HepG2 (cell line): ENCODE measurements around the gene TBC1D1. TPM values are rescaled to one million over a fixed set of nuclear protein-coding genes. Genes with fewer than 3 reads are reported as not detected.
A peak's percentile ranks its signal among the peaks of the same experiment; 100 is the strongest.

Experiments used
- ARHGAP35 ChIP-seq: sonication (generic); formaldehyde crosslinking; IDR thresholded peaks from 2 replicates; pipeline ENCODE4 v1.9.0; 2022; ENCODE audit warnings: mild to moderate bottlenecking, inconsistent platforms, moderate library complexity, missing genetic modification reagents, borderline replicate concordance
- EEA1 ChIP-seq: sonication (generic); formaldehyde crosslinking; IDR thresholded peaks from 2 replicates; pipeline ENCODE4 v1.5.1; 2020; ENCODE audit warnings: mild to moderate bottlenecking, missing genetic modification reagents, borderline replicate concordance
- EHMT2 ChIP-seq: fragments of 200-600 bp; sonication (generic); IDR thresholded peaks from 2 replicates; pipeline ENCODE4 v1.7.0; 2017; ENCODE audit warnings: antibody characterized with exemption, low read depth, low read length, borderline replicate concordance
- ERF ChIP-seq: IDR thresholded peaks from 2 replicates; pipeline ENCODE4 v1.6.1; 2018; ENCODE audit warnings: missing biosample characterization, missing genetic modification reagents
- ETV5 ChIP-seq: IDR thresholded peaks from 2 replicates; pipeline ENCODE4 v1.6.1; 2018; ENCODE audit warnings: missing biosample characterization, missing genetic modification reagents, inconsistent platforms, borderline replicate concordance
- GATAD2A ChIP-seq: IDR thresholded peaks from 2 replicates; pipeline ENCODE4 v1.6.1; 2016
- HNRNPL ChIP-seq: fragments of 200-400 bp; formaldehyde crosslinking; IDR thresholded peaks from 2 replicates; pipeline ENCODE4 v1.6.1; 2017; ENCODE audit warnings: mild to moderate bottlenecking, low read depth, low read length
- HOXD1 ChIP-seq: sonication (generic); formaldehyde crosslinking; IDR thresholded peaks from 2 replicates; pipeline ENCODE4 v1.5.0; 2020; ENCODE audit warnings: missing genetic modification reagents
- KLF6 ChIP-seq: IDR thresholded peaks from 2 replicates; pipeline ENCODE4 v1.8.0; 2016; ENCODE audit warnings: missing biosample characterization, missing genetic modification reagents
- MIXL1 ChIP-seq: IDR thresholded peaks from 2 replicates; pipeline ENCODE4 v1.6.1; 2016
- SMC3 ChIP-seq: IDR thresholded peaks from 2 replicates; pipeline ENCODE4 v1.6.1; 2011; ENCODE audit warnings: low read length, improper control_type of control experiment
- SP1 ChIP-seq, 2 experiments: fragments of 450-650 bp in 1 of 2; sonication (generic) in 1 of 2; formaldehyde crosslinking in 1 of 2; IDR thresholded peaks; 2 replicates each; pipeline versions ENCODE4 v1.4.0 to v1.6.1; 2016 to 2020; ENCODE audit warnings: missing genetic modification reagents in 1 of 2
- TOPORS ChIP-seq: sonication (generic); formaldehyde crosslinking; IDR thresholded peaks from 2 replicates; pipeline ENCODE4 v1.8.0; 2023; ENCODE audit warnings: mild to moderate bottlenecking, missing genetic modification reagents
- ZBTB8A ChIP-seq: sonication (generic); formaldehyde crosslinking; IDR thresholded peaks from 2 replicates; pipeline ENCODE4 v1.4.0; 2020; ENCODE audit warnings: mild to moderate bottlenecking, low read depth, missing genetic modification reagents, borderline replicate concordance
- ZFAT ChIP-seq: sonication (generic); formaldehyde crosslinking; conservative IDR thresholded peaks from 2 replicates; pipeline ENCODE4 v1.8.1; 2023; ENCODE audit warnings: missing genetic modification reagents, inconsistent platforms
- ZNF446 ChIP-seq: sonication (generic); formaldehyde crosslinking; IDR thresholded peaks from 2 replicates; pipeline ENCODE4 v1.5.0; 2020; ENCODE audit warnings: mild to moderate bottlenecking, missing genetic modification reagents
- ZNF558 ChIP-seq: sonication (generic); formaldehyde crosslinking; IDR thresholded peaks from 2 replicates; pipeline ENCODE4 v1.9.0; 2022; ENCODE audit warnings: mild to moderate bottlenecking, missing genetic modification reagents, borderline replicate concordance
- ZNF577 ChIP-seq: sonication (generic); formaldehyde crosslinking; IDR thresholded peaks from 2 replicates; pipeline ENCODE4 v1.4.0; 2020; ENCODE audit warnings: mild to moderate bottlenecking, low read depth, missing genetic modification reagents, borderline replicate concordance
- ZNF589 ChIP-seq: sonication (generic); formaldehyde crosslinking; conservative IDR thresholded peaks from 2 replicates; pipeline ENCODE4 v1.8.0; 2022; ENCODE audit warnings: mild to moderate bottlenecking, moderate library complexity, missing genetic modification reagents
- ZSCAN30 ChIP-seq: sonication (generic); formaldehyde crosslinking; IDR thresholded peaks from 2 replicates; pipeline ENCODE4 v1.5.0; 2020; ENCODE audit warnings: mild to moderate bottlenecking, missing genetic modification reagents
- ZZZ3 ChIP-seq: sonication (generic); formaldehyde crosslinking; IDR thresholded peaks from 2 replicates; pipeline ENCODE4 v1.4.0; 2020; ENCODE audit warnings: missing genetic modification reagents, mild to moderate bottlenecking, borderline replicate concordance
- polyA plus RNA-seq, 8 experiments: library from polyadenylated mRNA; depleted of rRNA in 3 of 8; stranded (reverse) in 7 of 8; unstranded in 1 of 8; fragments of >200 nt; fragmentation: Illumina TruSeq in 4 of 8; extraction: Trizol in 4 of 8; gene quantifications; 2 replicates each; pipeline versions ENCODE4 v1.2.1 to v1.2.3, GENCODE V29; 2011 to 2016; ENCODE audit warnings: low read depth in 4 of 8, missing spikeins in 1 of 8, mixed read lengths in 1 of 8; ENCODE audit not compliant: insufficient read depth in 1 of 8
- total RNA-seq, 5 experiments: library from RNA; depleted of rRNA; stranded (reverse); fragments of >200 nt; fragmentation: Illumina TruSeq; extraction: Trizol; gene quantifications; 2 replicates each; pipeline ENCODE4 v1.2.3, GENCODE V29; 2016; ENCODE audit warnings: low read depth in 1 of 5
- TF ChIP-seq, protein P1 (sequence below): sonication (generic); formaldehyde crosslinking; IDR thresholded peaks from 2 replicates; pipeline ENCODE4 v1.4.0; 2020; ENCODE audit warnings: missing genetic modification reagents, borderline replicate concordance
- TF ChIP-seq, protein P2 (sequence below): sonication (generic); formaldehyde crosslinking; IDR thresholded peaks from 2 replicates; pipeline ENCODE4 v1.4.0; 2020; ENCODE audit warnings: missing genetic modification reagents
- TF ChIP-seq, protein P3 (sequence below): IDR thresholded peaks from 2 replicates; pipeline ENCODE4 v1.6.1; 2016; ENCODE audit warnings: missing genetic modification reagents, missing compliant biosample characterization
- TF ChIP-seq, protein P4 (sequence below): sonication (generic); formaldehyde crosslinking; IDR thresholded peaks from 2 replicates; pipeline ENCODE4 v1.8.0; 2022; ENCODE audit warnings: mild to moderate bottlenecking, missing genetic modification reagents, moderate library complexity
- TF ChIP-seq, protein P5 (sequence below): sonication (generic); formaldehyde crosslinking; IDR thresholded peaks from 2 replicates; pipeline ENCODE4 v1.8.1; 2023; ENCODE audit warnings: mild to moderate bottlenecking, missing genetic modification reagents

The TBC1D1 gene
- total and polyA plus RNA-seq, 2 of the 13 experiments (the other 11 are each of a cell fraction or from before 2014, with no cell fraction given) = 37.3 to 62.8 TPM

DNA sequence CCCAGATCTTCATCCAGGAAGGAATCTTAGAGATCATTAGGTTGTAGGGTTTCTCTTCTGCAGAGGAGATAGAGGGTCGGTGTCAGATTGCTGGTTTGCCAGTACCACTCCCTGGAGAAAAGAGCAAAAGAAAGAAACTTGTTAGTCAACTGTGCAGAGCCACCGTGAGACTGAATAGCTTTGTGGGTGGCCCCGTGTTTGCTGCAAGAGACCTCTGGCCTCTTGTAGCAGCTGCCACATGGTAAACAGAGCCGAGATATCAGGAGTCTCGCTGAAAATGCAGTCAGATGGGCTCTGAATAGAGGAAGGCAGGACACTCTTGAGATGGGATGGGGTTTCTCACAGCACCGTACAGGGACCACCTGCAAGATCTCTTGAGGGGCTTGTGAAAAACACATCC, 219.0 kb downstream of the TBC1D1 start (continued):
- no peak for TF ChIP-seq EEA1 (CRISPR knock-in tag)
- TF ChIP-seq ERF (CRISPR knock-in tag) = peak; percentile 57; the same call in 1 of the 2 replicates
- TF ChIP-seq, protein P1, sequence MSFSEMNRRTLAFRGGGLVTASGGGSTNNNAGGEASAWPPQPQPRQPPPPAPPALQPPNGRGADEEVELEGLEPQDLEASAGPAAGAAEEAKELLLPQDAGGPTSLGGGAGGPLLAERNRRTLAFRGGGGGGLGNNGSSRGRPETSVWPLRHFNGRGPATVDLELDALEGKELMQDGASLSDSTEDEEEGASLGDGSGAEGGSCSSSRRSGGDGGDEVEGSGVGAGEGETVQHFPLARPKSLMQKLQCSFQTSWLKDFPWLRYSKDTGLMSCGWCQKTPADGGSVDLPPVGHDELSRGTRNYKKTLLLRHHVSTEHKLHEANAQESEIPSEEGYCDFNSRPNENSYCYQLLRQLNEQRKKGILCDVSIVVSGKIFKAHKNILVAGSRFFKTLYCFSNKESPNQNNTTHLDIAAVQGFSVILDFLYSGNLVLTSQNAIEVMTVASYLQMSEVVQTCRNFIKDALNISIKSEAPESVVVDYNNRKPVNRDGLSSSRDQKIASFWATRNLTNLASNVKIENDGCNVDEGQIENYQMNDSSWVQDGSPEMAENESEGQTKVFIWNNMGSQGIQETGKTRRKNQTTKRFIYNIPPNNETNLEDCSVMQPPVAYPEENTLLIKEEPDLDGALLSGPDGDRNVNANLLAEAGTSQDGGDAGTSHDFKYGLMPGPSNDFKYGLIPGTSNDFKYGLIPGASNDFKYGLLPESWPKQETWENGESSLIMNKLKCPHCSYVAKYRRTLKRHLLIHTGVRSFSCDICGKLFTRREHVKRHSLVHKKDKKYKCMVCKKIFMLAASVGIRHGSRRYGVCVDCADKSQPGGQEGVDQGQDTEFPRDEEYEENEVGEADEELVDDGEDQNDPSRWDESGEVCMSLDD (CRISPR knock-in tag) = no peak
- peak; percentile 77 for TF ChIP-seq GATAD2A (CRISPR knock-in tag)
- TF ChIP-seq ETV5 = no peak; the same call in 1 of the 2 replicates
- no peak for TF ChIP-seq MIXL1
- TF ChIP-seq ZNF446 (CRISPR knock-in tag) = no peak
- no peak for TF ChIP-seq HNRNPL
- no peak for TF ChIP-seq ZNF558 (CRISPR knock-in tag)
- no peak for TF ChIP-seq EHMT2
- TF ChIP-seq, protein P2, sequence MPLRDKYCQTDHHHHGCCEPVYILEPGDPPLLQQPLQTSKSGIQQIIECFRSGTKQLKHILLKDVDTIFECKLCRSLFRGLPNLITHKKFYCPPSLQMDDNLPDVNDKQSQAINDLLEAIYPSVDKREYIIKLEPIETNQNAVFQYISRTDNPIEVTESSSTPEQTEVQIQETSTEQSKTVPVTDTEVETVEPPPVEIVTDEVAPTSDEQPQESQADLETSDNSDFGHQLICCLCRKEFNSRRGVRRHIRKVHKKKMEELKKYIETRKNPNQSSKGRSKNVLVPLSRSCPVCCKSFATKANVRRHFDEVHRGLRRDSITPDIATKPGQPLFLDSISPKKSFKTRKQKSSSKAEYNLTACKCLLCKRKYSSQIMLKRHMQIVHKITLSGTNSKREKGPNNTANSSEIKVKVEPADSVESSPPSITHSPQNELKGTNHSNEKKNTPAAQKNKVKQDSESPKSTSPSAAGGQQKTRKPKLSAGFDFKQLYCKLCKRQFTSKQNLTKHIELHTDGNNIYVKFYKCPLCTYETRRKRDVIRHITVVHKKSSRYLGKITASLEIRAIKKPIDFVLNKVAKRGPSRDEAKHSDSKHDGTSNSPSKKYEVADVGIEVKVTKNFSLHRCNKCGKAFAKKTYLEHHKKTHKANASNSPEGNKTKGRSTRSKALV (CRISPR knock-in tag) = no peak
- TF ChIP-seq ARHGAP35 (CRISPR knock-in tag) = no peak
- TF ChIP-seq SMC3 = no peak
- no peak for TF ChIP-seq ZNF589
- TF ChIP-seq SP1 (IDR thresholded peaks at IDR 0.05) = no peak
- no peak for TF ChIP-seq SP1 (CRISPR knock-in tag; IDR thresholded peaks at IDR 0.05)
- TF ChIP-seq ZNF577 (CRISPR knock-in tag) = no peak
- no peak for TF ChIP-seq ZSCAN30
- TF ChIP-seq, protein P3, sequence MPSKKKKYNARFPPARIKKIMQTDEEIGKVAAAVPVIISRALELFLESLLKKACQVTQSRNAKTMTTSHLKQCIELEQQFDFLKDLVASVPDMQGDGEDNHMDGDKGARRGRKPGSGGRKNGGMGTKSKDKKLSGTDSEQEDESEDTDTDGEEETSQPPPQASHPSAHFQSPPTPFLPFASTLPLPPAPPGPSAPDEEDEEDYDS (CRISPR knock-in tag) = peak; percentile 33; the same call in 1 of the 2 replicates
- no peak for TF ChIP-seq HOXD1
- TF ChIP-seq ZBTB8A (CRISPR knock-in tag) = no peak
- TF ChIP-seq TOPORS (CRISPR knock-in tag) = 0 out of 2 replicates have a peak, but pooled peaks have one; percentile 27
- TF ChIP-seq, protein P4, sequence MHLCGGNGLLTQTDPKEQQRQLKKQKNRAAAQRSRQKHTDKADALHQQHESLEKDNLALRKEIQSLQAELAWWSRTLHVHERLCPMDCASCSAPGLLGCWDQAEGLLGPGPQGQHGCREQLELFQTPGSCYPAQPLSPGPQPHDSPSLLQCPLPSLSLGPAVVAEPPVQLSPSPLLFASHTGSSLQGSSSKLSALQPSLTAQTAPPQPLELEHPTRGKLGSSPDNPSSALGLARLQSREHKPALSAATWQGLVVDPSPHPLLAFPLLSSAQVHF (CRISPR knock-in tag) = no peak
- no peak for TF ChIP-seq KLF6 (CRISPR knock-in tag)
- no peak for TF ChIP-seq ZFAT (CRISPR knock-in tag)
- TF ChIP-seq, protein P5, sequence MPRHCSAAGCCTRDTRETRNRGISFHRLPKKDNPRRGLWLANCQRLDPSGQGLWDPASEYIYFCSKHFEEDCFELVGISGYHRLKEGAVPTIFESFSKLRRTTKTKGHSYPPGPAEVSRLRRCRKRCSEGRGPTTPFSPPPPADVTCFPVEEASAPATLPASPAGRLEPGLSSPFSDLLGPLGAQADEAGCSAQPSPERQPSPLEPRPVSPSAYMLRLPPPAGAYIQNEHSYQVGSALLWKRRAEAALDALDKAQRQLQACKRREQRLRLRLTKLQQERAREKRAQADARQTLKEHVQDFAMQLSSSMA = 0 out of 2 replicates have a peak, but pooled peaks have one; percentile 40
- no peak for TF ChIP-seq ZZZ3
